HG03575 (cell line): ENCODE results near the gene KIAA1671.

Source experiments
- ATAC-seq: cut with Tn5 transposase; IDR thresholded peaks from one replicate; pipeline ENCODE4 v1.9.1; 2021; ENCODE audit not compliant: unreplicated experiment, insufficient number of reproducible peaks, low FRiP score; ENCODE audit errors: extremely low read depth

The KIAA1671 gene

DNA sequence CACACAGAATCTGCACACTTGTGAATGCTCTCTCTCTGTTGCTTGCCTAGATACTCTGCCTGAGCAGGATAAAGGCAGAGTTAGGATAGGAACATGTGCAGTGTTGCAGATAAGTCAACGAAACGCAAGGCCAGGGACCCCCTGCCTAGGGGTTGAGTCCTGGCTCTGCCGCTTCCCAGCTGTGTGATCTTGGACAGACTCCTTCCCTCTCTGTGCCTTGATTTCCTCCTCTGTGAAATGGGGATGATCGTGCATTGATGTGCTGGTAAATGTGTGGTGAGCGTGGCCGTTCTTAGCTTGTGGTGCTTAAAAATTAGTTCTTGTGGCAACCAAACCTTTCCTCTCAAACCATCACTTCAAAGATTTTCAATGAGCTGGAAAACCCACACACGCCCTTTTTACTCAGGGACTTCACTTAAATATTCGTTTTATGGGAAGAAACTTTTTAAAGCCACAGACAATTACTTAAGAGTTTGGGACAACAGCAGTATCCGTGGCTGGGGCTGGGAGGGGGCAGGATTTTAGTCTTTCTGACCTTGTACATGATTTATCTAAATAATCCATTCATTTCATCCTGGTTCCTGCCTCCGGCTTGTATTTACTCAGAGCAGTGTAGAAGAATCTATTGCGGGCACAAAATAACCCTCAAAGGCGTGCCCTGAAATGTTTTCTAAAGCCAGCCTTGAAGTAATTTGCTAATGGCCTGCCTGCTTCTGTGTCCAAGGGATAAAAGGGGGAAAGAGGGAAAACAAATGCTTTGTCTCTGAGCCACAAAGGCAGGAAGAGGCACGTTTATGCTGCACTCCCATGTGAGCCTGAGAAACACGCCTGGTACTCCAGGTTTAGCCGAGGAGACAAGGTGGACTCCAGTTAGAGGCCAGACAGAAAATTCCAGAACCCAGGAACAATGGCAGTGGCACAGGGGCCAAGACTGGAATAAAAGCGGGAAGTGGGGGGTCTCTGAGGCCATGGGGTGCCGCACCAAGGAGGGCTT lies 162.2 kb downstream of the KIAA1671 start:
- ATAC-seq, result no peak

DNA sequence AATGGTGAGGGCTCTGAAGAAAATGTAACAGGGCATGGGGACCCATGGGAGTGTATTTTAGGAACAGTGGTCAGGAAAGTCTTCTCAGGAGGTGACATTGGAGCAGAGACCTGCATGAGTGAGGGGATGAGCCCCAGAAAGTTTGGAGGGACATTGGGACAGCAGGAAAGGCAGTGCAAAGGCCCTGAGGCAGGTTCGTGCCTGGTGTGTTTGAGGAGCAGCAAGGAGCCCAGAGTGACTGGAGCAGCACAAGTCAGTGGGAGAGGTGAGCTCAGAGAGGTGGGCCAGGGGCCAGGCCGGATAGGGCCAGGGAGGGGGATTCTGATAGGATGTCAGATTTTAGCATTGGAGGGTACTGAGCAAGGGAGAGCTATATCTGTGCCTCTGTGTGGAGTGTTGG lies 167.1 kb downstream of the KIAA1671 start:
- no peak for ATAC-seq

DNA sequence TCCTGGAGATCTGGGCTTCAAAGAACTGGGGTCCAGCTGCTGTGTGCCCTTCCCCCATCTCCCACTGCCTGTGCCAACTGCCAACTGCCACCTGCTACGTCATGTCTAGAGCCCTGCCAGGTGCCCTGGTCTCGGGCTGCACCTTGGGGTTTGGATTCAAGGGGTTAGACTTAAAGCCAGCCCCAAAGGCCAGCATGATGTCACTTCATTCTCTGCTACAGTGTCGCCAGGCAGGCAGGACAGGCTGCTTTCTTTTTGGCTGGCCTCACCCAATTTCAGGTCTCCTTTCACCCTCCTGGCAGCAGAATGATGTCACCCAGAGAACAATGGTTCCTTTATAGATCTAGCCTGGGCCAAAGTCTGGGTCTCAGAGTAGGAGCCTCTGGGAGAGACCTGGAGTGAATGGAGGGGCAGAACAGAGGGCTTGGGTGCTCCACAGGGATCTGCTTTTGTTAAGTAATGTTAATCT lies 167.6 kb downstream of the KIAA1671 start:
- no peak for ATAC-seq

DNA sequence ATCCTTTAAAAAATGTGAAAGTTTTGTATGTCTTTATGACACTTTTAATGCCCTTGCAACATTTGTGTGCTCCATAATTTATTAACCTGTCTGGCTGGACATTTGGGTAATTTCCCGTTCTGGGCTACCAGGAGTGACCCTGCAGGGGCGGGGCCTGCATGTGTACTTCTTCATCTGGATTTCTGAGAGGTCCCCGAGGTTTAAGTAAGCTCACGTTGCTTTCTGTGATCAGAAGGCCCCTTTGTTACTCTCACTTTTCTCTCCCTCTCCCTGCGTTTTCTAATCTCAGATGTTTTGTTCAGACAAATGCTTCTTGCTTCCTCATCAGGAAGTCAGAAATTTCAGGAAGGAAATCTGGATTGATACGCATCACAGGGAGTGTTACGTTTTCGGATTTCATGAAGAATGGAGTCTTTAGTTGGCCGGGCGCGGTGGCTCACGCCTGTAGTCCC lies 168.3 kb downstream of the KIAA1671 start:
- ATAC-seq, result no peak

DNA sequence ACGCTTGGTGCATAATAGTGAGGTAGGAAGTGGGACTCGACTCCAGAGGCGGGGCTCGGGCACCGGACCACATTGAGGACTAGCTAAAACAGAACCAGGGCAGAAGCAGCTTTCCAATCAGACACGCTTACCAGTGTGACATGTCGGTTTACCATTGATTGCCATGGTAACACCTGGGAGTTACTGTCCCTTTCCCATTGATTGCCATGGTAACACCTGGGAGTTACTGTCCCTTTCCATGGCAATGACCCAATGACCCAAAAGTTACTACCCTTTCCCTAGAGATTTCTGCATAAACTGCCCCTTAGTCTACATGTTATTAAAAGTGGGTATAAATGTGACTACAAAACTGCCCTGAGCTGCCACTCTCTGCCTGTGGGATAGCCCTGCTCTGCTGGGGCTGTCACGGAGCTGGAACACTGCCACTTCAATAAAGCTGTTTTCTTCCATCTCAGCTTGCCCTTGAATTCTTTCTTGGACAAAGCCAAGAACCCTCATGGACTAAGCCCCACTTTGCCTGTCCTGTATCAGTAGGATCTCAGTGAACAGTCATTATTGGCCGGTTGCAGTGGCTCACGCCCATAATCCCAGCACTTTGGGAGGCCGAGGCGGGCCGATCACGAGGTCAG lies 169.7 kb downstream of the KIAA1671 start:
- ATAC-seq, result no peak

DNA sequence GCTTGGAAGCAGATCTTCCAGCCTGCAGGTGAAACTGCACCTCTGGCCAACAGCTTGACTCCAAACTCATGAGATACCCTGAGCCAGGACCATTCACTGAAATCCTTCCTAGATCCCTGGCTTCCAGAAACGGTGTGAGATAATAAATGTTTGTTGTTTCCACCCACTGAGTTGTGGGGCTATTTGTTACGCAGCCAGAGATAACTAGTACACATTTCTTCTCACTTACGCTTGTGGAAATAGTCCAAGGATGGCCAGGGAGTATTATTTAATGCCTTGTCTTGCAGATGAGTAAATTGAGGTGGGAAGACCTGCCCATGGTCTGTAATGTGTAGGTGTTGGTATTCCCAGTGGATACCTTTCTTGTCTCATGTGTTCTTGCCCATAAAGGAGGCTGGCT lies 171.2 kb downstream of the KIAA1671 start:
- no peak for ATAC-seq

DNA sequence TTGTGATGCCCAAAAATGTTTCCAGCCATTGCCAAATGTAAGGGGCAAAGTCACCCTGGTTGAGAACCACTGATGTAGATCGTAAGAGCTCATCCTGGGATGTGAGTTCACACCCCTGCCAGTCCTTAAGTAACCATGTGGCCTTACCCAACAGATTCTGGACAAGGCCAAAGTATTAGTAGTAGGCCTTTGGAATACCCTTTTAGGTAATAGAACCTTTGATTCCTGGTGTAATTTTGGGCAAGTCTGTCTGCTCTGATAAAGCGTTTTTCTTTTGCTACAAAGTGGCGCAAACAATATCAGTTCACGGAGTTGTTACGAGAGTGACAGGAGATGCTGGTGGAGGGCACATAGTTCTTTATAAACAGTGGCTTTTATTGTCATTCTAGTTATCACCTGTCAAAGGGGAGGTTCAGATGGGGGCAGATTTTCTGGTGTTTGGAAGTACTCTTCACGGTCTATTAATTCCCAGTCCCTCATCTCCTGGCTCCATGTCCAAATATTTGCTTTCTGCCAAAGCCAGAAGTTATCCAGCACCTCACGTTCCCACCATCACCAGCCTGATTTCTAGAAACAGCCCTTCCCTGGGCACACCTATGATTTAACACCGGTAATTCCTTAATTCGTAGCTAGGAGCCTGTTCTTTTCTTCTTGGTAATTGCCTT lies 173.3 kb downstream of the KIAA1671 start:
- ATAC-seq, result no peak

DNA sequence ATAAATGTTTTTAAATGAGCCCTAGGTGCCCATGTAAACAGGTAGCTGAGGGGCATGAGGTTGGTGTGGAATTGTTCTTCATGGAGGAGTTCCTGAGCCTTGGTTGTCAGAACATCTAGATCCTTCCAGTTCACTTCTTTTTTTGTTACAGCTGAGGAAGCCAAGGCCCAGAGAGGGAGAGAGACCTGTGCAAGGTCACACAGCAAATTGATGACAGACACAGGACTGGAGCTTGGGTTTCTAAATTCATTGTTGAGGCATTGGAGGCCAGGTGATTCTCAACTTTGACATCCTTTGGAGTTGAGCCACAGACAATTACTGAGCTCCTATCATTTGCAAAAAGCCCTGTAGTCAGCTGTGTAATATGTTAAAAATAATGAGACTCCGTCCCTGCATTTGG lies 174.0 kb downstream of the KIAA1671 start:
- no peak for ATAC-seq

DNA sequence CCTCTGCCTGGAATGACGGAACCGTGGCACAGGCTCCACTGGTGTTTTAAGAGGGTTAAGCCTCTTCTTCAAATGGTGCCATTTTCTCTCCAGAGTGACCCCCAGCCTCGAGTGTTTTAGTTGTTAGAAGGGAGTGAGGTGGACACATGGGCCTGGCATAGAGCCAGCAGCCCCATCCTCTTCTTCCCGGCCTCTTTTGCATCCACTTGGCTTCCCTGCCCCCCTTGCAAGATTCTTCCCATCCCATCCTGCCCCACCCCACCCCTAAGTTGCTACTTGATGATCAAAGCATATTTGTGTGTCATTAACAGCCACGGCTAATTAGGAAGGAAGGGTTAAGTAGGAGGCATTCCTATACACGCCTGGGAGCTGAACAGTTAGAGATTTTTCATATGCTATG lies 174.8 kb downstream of the KIAA1671 start:
- no peak for ATAC-seq

DNA sequence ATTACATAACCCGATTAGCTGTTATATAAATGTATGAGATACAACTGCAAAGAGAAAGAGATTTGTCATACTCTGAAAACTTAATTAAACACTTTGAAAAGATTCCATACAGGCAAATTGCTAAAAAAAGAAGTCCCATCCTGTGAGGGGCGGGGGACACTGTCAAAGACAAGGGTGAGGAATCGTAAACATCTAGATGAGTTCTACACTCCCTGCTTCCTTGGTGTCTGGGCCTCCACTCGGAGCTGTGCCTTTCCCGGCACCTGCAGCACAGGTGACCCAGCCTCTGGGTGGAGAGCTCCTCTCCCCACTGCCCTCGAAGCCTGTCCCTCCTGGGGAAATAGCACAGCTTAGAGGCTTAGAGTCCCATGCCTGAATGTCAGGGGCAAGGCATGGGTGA lies 177.9 kb downstream of the KIAA1671 start:
- ATAC-seq, result no peak

DNA sequence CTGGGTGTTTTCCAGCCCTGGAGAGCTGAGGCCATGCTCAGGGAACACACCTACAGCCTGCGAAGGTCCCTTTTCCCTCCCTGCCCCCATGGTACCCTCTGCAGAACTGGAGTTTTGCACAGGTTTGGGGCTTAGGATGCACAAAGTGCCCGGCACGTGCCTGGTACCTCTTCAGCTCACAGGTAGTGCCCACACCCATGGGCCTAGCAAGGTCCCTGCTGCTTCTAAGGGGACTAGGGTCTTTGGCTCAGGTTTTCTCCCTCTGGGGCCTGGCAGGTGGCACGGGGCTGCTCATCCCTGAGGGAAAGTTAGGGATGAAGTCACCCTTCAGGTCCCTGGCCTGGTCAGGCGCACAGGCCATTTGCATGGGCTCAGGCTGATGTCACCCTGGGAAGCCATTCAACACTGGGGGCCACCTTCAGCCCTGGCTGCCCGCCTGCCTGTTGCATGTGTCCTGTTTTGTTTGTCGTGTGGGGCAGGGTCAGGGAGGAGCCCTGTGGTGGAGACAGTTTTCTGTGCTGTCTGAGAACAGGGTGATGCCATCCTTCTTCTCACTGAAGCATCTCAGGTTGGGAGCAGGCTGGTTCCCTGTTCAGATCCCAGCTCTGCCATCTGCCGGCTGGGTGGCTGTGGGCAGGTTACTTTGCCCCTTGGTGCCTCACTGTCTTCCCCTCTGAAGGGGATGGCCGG lies 178.8 kb downstream of the KIAA1671 start:
- no peak for ATAC-seq

DNA sequence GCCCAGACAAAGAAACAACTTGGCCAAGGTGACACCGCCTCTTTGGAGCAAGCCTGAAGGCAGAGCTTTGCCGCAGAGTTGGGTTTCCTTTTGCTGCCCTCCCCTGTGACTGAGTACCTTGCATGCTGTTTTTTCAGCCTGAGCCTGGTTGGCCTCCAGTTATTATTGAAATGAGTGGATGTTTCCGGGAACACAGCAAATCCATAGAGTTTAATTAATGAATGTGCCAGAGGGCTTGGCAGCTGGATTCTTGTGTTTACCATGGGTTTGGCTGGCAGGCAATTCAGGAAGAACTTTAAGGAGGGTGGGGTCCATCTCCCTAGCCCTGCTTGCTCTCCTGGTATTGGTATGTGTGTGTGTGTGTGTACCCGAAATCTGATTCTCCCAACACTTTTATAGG lies 181.5 kb downstream of the KIAA1671 start:
- ATAC-seq, result no peak

DNA sequence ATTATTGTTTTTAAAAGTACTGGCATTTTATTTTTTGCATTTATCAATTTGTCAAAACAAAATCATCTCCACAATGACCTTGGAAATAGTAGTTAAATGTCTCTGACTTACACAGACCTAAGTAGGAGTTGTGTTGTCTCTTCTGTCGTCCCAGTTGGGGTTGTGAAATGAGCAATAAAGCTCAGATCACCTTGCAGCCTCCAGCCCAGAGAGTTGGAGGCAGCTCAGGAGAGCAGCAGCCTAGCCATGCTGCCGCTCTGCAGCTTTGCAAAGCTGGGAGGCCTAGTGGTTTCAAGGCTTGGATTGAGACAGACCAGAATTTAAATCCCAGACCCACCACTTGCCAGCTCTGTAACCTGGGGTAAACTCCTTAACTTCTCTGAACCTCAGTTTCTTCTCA lies 181.9 kb downstream of the KIAA1671 start:
- ATAC-seq, result no peak

DNA sequence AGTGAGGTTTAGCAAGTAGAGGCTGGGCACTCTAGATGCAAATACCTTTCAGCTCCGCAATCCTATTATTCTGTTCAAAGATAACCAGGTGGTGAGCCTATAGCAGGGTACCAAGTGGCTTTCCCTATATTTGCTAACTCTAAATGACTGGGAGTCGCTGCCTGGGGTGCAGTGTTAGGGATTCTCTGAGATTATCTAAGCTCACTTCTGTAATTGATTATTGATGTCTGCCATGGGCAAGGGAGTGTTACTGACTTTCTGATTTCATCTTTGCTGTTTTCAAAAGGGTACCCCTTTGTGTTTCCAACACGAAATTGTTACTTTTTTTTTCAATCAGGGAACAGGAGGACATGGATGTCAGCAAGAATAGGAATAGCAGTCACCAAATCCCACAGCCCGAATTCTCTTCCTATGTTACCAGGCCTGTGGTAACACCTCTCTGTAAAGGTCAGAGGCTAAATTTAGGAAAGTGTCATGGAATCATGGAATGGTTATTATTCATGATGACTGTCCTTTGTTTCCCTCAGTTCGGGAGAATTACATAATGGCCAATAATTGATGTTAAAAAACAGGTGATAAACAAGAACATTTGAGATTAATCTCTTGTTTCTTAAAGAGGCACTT lies 184.5 kb downstream of the KIAA1671 start:
- ATAC-seq, result no peak

DNA sequence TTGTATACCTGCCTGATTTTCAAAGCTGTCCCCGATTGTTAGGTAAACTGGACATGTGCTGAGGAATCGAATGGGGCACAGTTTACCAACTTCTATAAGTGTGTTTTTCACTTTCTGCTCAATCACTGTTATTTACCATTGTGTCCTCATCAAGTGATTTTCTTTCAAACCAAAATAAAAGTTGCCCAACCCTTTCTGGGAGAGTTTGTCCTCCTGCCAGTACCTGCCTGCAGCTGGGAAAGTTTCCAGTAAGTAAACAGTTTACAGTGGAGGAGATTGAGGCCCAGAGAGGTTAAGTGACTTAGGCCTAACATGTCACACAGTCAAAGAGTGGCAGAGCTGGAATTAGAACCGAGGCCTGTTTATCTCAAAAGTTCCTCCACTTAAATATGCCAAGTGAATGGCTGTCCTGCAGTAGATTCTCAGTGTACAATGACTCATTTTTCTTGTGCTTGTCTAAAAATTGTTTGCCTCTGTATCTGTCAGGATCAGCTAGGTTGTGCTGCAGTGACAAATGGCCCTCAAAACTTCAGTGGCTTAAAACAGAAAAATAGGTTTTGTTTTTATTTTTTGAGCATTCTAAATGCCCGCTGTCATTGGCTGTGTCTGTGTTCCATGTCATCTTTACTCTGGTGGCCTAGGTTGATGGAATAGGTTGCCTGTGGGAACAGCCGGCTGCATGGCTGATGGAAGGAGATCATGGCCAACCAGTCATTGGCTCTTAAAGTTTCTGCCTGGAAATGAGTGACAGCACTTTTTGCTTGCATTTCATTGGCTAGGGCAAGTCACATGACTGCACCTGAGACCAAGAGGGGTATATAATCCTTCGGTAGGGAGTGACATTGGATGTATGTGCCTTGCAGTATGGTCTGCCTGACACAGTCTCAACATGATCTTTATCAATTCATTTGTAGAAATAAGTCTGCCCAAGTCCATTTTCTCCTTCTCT lies 185.3 kb downstream of the KIAA1671 start:
- no peak for ATAC-seq

DNA sequence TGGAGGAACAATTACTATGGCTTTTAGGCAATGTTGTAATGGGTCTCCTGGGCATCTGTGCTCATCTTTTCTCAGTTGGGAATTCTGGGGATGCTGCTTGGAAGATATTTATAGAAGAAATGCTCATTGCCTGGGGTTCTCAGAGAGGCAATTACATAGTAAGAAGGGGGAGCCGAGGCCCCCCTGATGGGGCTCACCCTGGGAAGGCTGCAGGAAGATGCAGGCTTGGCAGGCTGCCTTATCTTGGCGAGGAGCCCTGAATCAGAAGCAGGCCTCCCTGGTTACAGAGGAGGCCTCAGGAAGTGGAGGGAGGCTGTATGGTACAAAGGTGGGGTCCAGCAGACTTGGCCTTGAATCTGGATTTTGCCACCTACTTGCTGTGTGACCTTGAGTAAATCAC lies 186.5 kb downstream of the KIAA1671 start:
- ATAC-seq, result no peak

DNA sequence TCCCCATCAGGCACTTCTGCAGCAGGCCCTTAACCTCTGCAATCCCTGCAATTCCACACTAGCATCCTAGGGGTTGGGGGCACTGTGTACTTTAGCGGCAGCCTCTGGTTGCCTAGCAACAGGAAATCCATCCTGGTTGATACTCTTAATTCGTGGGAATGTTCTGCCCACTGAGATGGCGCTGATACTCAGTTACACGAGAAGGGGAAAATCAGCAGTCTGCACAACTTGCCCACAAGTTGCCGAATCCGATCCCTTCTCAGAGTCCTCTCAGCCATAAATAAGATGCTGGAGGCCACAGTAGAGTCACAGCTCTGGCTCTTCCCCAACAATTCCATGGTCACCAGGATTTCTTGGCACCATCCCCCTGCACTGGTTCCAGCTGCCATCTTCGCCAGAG lies 189.6 kb downstream of the KIAA1671 start:
- no peak for ATAC-seq
